ENCODE results near the gene QSOX2. TPM values are rescaled to one million over a fixed set of nuclear protein-coding genes. Genes with fewer than 3 reads are reported as not detected.
A peak's percentile ranks its signal among the peaks of the same experiment; 100 is the strongest.

QSOX2 gene
- total and polyA plus RNA-seq, 2 experiments from 2014 or later = 9.2 to 29.2 TPM

DNA sequence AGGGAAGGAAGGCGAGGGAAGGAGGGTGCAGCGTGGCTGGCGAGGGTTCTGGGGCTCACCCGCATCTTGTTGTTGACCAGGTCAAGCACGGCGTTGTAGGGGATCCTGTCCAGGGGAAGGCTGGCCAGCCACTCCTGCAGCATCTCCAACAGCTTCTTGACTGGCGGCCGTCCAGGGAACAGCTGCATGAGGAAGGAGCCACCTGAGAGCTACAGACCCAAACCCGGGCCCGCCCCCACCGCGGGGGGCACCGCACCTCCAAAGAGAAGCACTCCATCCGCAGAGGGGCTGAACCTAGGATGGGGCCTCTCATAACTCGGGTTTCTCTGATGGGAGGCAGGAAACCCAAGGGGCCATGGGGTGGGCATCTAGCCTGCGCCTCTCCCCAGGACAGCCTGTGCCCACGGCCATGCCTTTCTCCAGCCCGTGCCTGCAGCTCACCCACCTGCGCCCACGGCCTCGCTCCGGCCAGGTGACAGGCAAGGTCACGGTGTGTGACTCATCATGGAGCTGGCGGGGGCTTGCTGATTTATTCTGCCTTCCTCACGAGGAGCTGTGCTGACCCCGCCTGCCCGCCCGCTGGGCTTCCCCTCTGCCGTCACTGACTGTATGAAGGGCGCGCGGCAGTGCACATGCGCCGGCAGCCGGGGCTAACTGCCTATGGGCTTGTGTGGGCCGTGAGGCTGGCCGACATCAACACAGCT, 28.9 kb downstream of the QSOX2 start (continued):
- TF ChIP-seq ZNF462 (CRISPR knock-in tag; IDR thresholded peaks at IDR 0.05) (no peak), JUNB (IDR thresholded peaks at IDR 0.05; ENCODE audit: unreplicated experiment) (no peak)

DNA sequence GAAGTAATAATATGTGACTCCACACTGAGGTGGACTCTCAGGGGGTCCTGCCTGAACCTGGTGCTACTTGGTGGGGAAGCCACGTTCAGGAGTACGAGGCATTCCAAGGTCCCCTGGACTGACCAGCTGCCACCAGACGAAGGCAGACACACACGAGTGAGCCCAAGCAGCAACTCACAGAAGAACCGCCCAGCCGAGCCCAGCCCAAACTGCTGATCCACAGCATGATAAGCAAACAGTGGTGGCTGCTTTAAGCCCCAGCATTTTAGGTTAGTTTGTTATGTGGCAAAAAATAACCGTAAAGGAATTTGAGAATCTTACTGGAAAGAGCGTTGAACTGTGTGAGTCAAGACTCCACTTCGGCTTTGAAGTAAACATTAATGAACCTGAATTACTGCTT, 31.9 kb downstream of the QSOX2 start:
- no peaks in the 10 kb centered on the region for H3K9me3 Mint-ChIP-seq
- peak; percentile 65 for TF ChIP-seq ZNF331 (CRISPR knock-in tag; IDR thresholded peaks at IDR 0.05; ENCODE audit: low read depth)
- no peak for TF ChIP-seq EZH2phosphoT487 (IDR thresholded peaks at IDR 0.05; ENCODE audit: unreplicated experiment)
- TF ChIP-seq ZNF462 (CRISPR knock-in tag; IDR thresholded peaks at IDR 0.05) = no peak
- H3K4me3 Mint-ChIP-seq = no peak overlapping the region
- Histone ChIP-seq H3K9me2 (ENCODE audit: insufficient read depth) (no peaks in the 10 kb centered on the region), H3K4me3 (no peak overlapping the region), H3K79me2 (replicated peaks; ENCODE audit: insufficient read depth) (no peaks in the 10 kb centered on the region), H2AFZ (no peak overlapping the region), H3F3A (replicated peaks; ENCODE audit: low read depth) (no peaks in the 10 kb centered on the region), H3K36me3 (ENCODE audit: insufficient read depth) (no peaks in the 10 kb centered on the region; the same call in 1 of the 2 replicates), H3K27ac (ENCODE audit: low read depth) (no peak overlapping the region), H3K27me3 (ENCODE audit: insufficient read depth) (no peaks in the 10 kb centered on the region), H4K20me1 (replicated peaks; ENCODE audit: insufficient read depth) (peaks cover 3% of the 10 kb centered on the region), H3K4me2 (no peak overlapping the region), H3K4me1 (ENCODE audit: insufficient read depth) (no peaks in the 10 kb centered on the region)
- no peak for DNase-seq (ENCODE audit: low spot score)
- no peak overlapping the region for H3K27ac Mint-ChIP-seq
- peaks cover 46% of the 10 kb centered on the region for H3K36me3 Mint-ChIP-seq (ENCODE audit: low read depth)
- H3K27me3 Mint-ChIP-seq (ENCODE audit: insufficient read depth, low read depth, poor library complexity) = peaks cover 3% of the 10 kb centered on the region
- H3K4me1 Mint-ChIP-seq = no peaks in the 10 kb centered on the region; the same call in 2 of the 3 replicates
- ATAC-seq = no peak
